PC-9 (cell line): Measurements from ENCODE around the gene FBXL15. TPM values are rescaled to one million over a fixed set of nuclear protein-coding genes. Genes with fewer than 3 reads are reported as not detected.

Experiments used
- BruUV-seq: library from RNA; stranded (reverse); fragments of 400-500 nt; replicated peaks from 2 replicates; lab custom pipeline; 2021; lab: Mats Ljungman, UMichigan
- CTCF ChIA-PET: fragments of 300-600 bp; sonication (Branson Sonifier 250); formaldehyde crosslinking; loops from one replicate; lab custom pipeline; 2022; ENCODE audit warnings: antibody characterized with exemption; lab: Charles Lee
- POLR2A ChIA-PET: fragments of 300-600 bp; sonication (Branson Sonifier 250); formaldehyde crosslinking; loops from one replicate; lab custom pipeline; 2022; ENCODE audit warnings: antibody characterized with exemption; ENCODE audit not compliant: unreplicated experiment; lab: Charles Lee
- DNase-seq, 2 experiments: peaks; one replicate each; pipeline versions ENCODE4 v3.0.0 to v3.0.0-alpha.2; 2015 to 2022; ENCODE audit warnings: mixed read lengths in 1 of 2
- H2AFZ ChIP-seq: fragments of 200-600 bp; sonication (generic); 2 replicates; pipeline ENCODE4 v1.8.1; 2017; ENCODE audit warnings: antibody characterized with exemption
- H3F3A ChIP-seq: fragments of 200-600 bp; sonication (generic); 2 replicates; pipeline ENCODE4 v1.8.1; 2017; ENCODE audit warnings: antibody characterized with exemption, mild to moderate bottlenecking, low read depth; ENCODE audit not compliant: insufficient read depth
- H3K27ac ChIP-seq: fragments of 200-600 bp; sonication (generic); 2 replicates; pipeline ENCODE4 v1.6.1; 2016; ENCODE audit warnings: mixed run types
- H3K27me3 ChIP-seq: fragments of 200-600 bp; sonication (generic); 2 replicates; pipeline ENCODE4 v1.6.1; 2016; ENCODE audit warnings: low read depth, mixed run types; ENCODE audit not compliant: insufficient read depth
- H3K36me3 ChIP-seq: fragments of 200-600 bp; sonication (generic); 2 replicates; pipeline ENCODE4 v1.6.1; 2016; ENCODE audit warnings: low read depth, mixed run types
- H3K4me1 ChIP-seq: fragments of 200-600 bp; sonication (generic); replicated peaks from 2 replicates; pipeline ENCODE4 v1.6.1; 2016; ENCODE audit warnings: mixed run types; ENCODE audit not compliant: insufficient read depth
- H3K4me2 ChIP-seq: fragments of 200-600 bp; sonication (generic); 2 replicates; pipeline ENCODE4 v1.6.1; 2017; ENCODE audit warnings: mixed run types
- H3K4me3 ChIP-seq: fragments of 200-600 bp; sonication (generic); 2 replicates; pipeline ENCODE4 v1.6.1; 2016; ENCODE audit warnings: mixed run types
- H3K79me2 ChIP-seq: fragments of 200-600 bp; sonication (generic); 2 replicates; pipeline ENCODE4 v1.6.1; 2017; ENCODE audit warnings: low read depth, mixed run types
- H3K9me2 ChIP-seq: fragments of 200-600 bp; sonication (generic); 2 replicates; pipeline ENCODE4 v1.8.1; 2017; ENCODE audit warnings: mild to moderate bottlenecking; ENCODE audit not compliant: insufficient read depth
- H3K9me3 ChIP-seq: fragments of 200-600 bp; sonication (generic); 2 replicates; pipeline ENCODE4 v1.8.1; 2016; ENCODE audit warnings: low read depth; ENCODE audit not compliant: insufficient read depth
- H4K20me1 ChIP-seq: fragments of 200-600 bp; sonication (generic); 2 replicates; pipeline ENCODE4 v1.8.1; 2017; ENCODE audit not compliant: insufficient read depth
- CTCF ChIP-seq: fragments of 200-600 bp; sonication (generic); conservative IDR thresholded peaks from 2 replicates; pipeline ENCODE4 v1.6.1; 2017; ENCODE audit warnings: mixed run types, antibody characterized with exemption, mild to moderate bottlenecking, moderate library complexity
- EZH2 ChIP-seq: fragments of 200-600 bp; sonication (generic); IDR thresholded peaks from 2 replicates; pipeline ENCODE4 v1.8.0; 2017; ENCODE audit warnings: antibody characterized with exemption, low read depth
- intact Hi-C: fragments of 100-400 bp; cut with micrococcal nuclease; formaldehyde crosslinking; loops from one replicate; pipeline ENCODE4 v1.10.0; 2022; ENCODE audit not compliant: unreplicated experiment
- total RNA-seq: library from RNA; stranded (reverse); gene quantifications from 2 replicates; pipeline ENCODE4 v1.2.3, GENCODE V29; 2021

FBXL15 gene
- total RNA-seq, 1 experiment from 2014 or later, result 6.2 TPM

- intact Hi-C loops, result no loop called here
Measured at GRCh38 chr10:102437515-102437914, 16.9 kb downstream of the FBXL15 start.

GRCh38 chr10:102438374-102438773 is 17.7 kb downstream of the FBXL15 start:
- Histone ChIP-seq H3K9me2 (no peaks in the 10 kb centered on the region), H3K36me3 (no peaks in the 10 kb centered on the region), H3K4me2 (no peak overlapping the region), H2AFZ (no peak overlapping the region), H3K27ac (no peak overlapping the region), H3K4me3 (no peak overlapping the region), H3K4me1 (no peaks in the 10 kb centered on the region), H3K9me3 (no peaks in the 10 kb centered on the region), H3K27me3 (no peaks in the 10 kb centered on the region), H3F3A (no peaks in the 10 kb centered on the region), H4K20me1 (no peaks in the 10 kb centered on the region), H3K79me2 (no peaks in the 10 kb centered on the region)
- POLR2A ChIA-PET, result no interaction called here
- intact Hi-C loops, result no loop called here
- CTCF ChIA-PET, result no interaction called here
- no peak for TF ChIP-seq CTCF
- no peak for TF ChIP-seq EZH2
- no TSS peak for BruUV-seq
- DNase-seq, result no peak

More at GRCh38 chr10:102437515-102437914, 16.9 kb downstream of the FBXL15 start:
- Histone ChIP-seq H3K4me1 (no peaks in the 10 kb centered on the region), H3K79me2 (no peaks in the 10 kb centered on the region), H3K9me3 (no peaks in the 10 kb centered on the region), H2AFZ (no peak overlapping the region), H3K27me3 (no peaks in the 10 kb centered on the region), H4K20me1 (no peaks in the 10 kb centered on the region), H3K36me3 (no peaks in the 10 kb centered on the region), H3F3A (no peaks in the 10 kb centered on the region), H3K4me2 (no peak overlapping the region), H3K4me3 (no peak overlapping the region), H3K9me2 (no peaks in the 10 kb centered on the region), H3K27ac (no peak overlapping the region)
- ChIA-PET POLR2A (no interaction called here), CTCF (no interaction called here)
- TF ChIP-seq EZH2, result no peak
- TF ChIP-seq CTCF, result no peak
- no TSS peak for BruUV-seq
- no peak for DNase-seq

GRCh38 chr10:102444851-102445250 is 24.2 kb downstream of the FBXL15 start:
- H2AFZ ChIP-seq, result no peak overlapping the region
- no peak overlapping the region for H3K4me2 ChIP-seq
- H4K20me1 ChIP-seq, result no peaks in the 10 kb centered on the region
- ChIA-PET CTCF (no interaction called here), POLR2A (no interaction called here)
- H3K4me3 ChIP-seq, result no peak overlapping the region
- H3K9me2 ChIP-seq, result no peaks in the 10 kb centered on the region
- H3F3A ChIP-seq, result no peaks in the 10 kb centered on the region
- intact Hi-C loops, result no loop called here
- H3K27ac ChIP-seq, result no peak overlapping the region
- no peaks in the 10 kb centered on the region for H3K36me3 ChIP-seq
- BruUV-seq, result no TSS peak
- no peaks in the 10 kb centered on the region for H3K27me3 ChIP-seq
- no peak for DNase-seq
- peaks cover 4% of the 10 kb centered on the region; the same call in 1 of the 2 replicates for H3K4me1 ChIP-seq
- H3K79me2 ChIP-seq, result no peaks in the 10 kb centered on the region
- no peaks in the 10 kb centered on the region for H3K9me3 ChIP-seq
- TF ChIP-seq EZH2 (no peak), CTCF (no peak)
